Stimulated activated CD8-positive, alpha-beta memory T cell treated with anti-CD3 and anti-CD28 coated beads, Interleukin-15, amount 100 ng/mL, for 4 hours (primary cell): ENCODE measurements around the gene RMI1.
"Not testable (repeated sequence)": the region's sequence is repeated elsewhere in the genome, so short reads cannot be mapped to it uniquely, and the experiment has no call there.

Source experiments
- DNase-seq, 2 donors: peaks; one replicate each; pipeline ENCODE4 v3.0.0-alpha.2; 2020; ENCODE audit warnings: low read depth in 2 of 2

Gene RMI1

GRCh38 chr9:83980395-83981125, at the start of gene RMI1:
TSS of gene RMI1 (plus strand) at chr9:83980805. CDS start at chr9:84000987, 20,182 bp downstream.
- peak; percentile 96 to 99 for DNase-seq

GRCh38 chr9:83930881-83931280, 49.7 kb upstream of the RMI1 start:
- DNase-seq: no peak

- no peak for DNase-seq
Measured at GRCh38 chr9:83932011-83932410, 48.6 kb upstream of the RMI1 start.

- no peak for DNase-seq
Measured at GRCh38 chr9:83932851-83933250, 47.8 kb upstream of the RMI1 start.

- DNase-seq: no peak
Measured at GRCh38 chr9:83933790-83934189, 46.8 kb upstream of the RMI1 start.

GRCh38 chr9:83934569-83935275, 45.9 kb upstream of the RMI1 start:
- no peak for DNase-seq

GRCh38 chr9:83935276-83935935, 45.2 kb upstream of the RMI1 start:
- DNase-seq: no peak

GRCh38 chr9:83936523-83936922, 44.1 kb upstream of the RMI1 start:
- DNase-seq: no peak

- DNase-seq: no peak
Measured at GRCh38 chr9:83937861-83938455, 42.6 kb upstream of the RMI1 start.

GRCh38 chr9:83940590-83941303, 39.9 kb upstream of the RMI1 start:
- no peak for DNase-seq

- DNase-seq: not testable (repeated sequence)
Measured at GRCh38 chr9:83948096-83948495, 32.5 kb upstream of the RMI1 start.

GRCh38 chr9:83956086-83956435, 24.5 kb upstream of the RMI1 start:
- peak in 1 of 2 donors; percentile 7 for DNase-seq

GRCh38 chr9:83956436-83957247, 24.0 kb upstream of the RMI1 start:
- DNase-seq: peak in 1 of 2 donors; percentile 23

- no peak for DNase-seq
Measured at GRCh38 chr9:83957248-83957513, 23.4 kb upstream of the RMI1 start.

- DNase-seq: no peak
Measured at GRCh38 chr9:83959061-83959460, 21.5 kb upstream of the RMI1 start.

- no peak for DNase-seq
Measured at GRCh38 chr9:83960991-83961390, 19.6 kb upstream of the RMI1 start.

GRCh38 chr9:83962165-83962564, 18.4 kb upstream of the RMI1 start:
- DNase-seq: no peak

- DNase-seq: no peak
Measured at GRCh38 chr9:83964973-83965349, 15.6 kb upstream of the RMI1 start.

- no peak for DNase-seq
Measured at GRCh38 chr9:83965350-83966208, 15.0 kb upstream of the RMI1 start.

- no peak for DNase-seq
Measured at GRCh38 chr9:83966209-83966582, 14.4 kb upstream of the RMI1 start.
